ENCODE measurements around the gene BEST1.

BEST1 gene

GRCh38 chr11:61916737-61917333, 33.3 kb upstream of the BEST1 start:
- DNase-seq (ENCODE audit: low read depth in 2 of 2): no peak

GRCh38 chr11:61917334-61918109, 32.6 kb upstream of the BEST1 start, which contains the start of gene RAB3IL1:
TSS of gene RAB3IL1 (minus strand) at chr11:61917566. CDS start at chr11:61917367, 199 bp downstream.
- DNase-seq (ENCODE audit: low read depth in 2 of 2): no peak

- DNase-seq (ENCODE audit: low read depth in 2 of 2): no peak
Measured at GRCh38 chr11:61918251-61918937, 31.8 kb upstream of the BEST1 start.

- no peak for DNase-seq (ENCODE audit: low read depth in 2 of 2)
Measured at GRCh38 chr11:61918938-61919704, 31.0 kb upstream of the BEST1 start.

- DNase-seq (ENCODE audit: low read depth in 2 of 2): no peak
Measured at GRCh38 chr11:61919705-61920631, 30.2 kb upstream of the BEST1 start.

- no peak for DNase-seq (ENCODE audit: low read depth in 2 of 2)
Measured at GRCh38 chr11:61921446-61921845, 28.7 kb upstream of the BEST1 start.

GRCh38 chr11:61922539-61922938, 27.6 kb upstream of the BEST1 start:
- no peak for DNase-seq (ENCODE audit: low read depth in 2 of 2)

- no peak for DNase-seq (ENCODE audit: low read depth in 2 of 2)
Measured at GRCh38 chr11:61923166-61924063, 26.7 kb upstream of the BEST1 start.

- DNase-seq (ENCODE audit: low read depth in 2 of 2): no peak
Measured at GRCh38 chr11:61924064-61924455, 26.1 kb upstream of the BEST1 start.

GRCh38 chr11:61925736-61926135, 24.4 kb upstream of the BEST1 start:
- DNase-seq (ENCODE audit: low read depth in 2 of 2): no peak

GRCh38 chr11:61926235-61926634, 23.9 kb upstream of the BEST1 start:
- no peak for DNase-seq (ENCODE audit: low read depth in 2 of 2)

GRCh38 chr11:61927501-61927900, 22.6 kb upstream of the BEST1 start:
- DNase-seq (ENCODE audit: low read depth in 2 of 2): no peak

- DNase-seq (ENCODE audit: low read depth in 2 of 2): no peak
Measured at GRCh38 chr11:61928606-61929005, 21.5 kb upstream of the BEST1 start.

- DNase-seq (ENCODE audit: low read depth in 2 of 2): no peak
Measured at GRCh38 chr11:61930933-61931332, 19.2 kb upstream of the BEST1 start.

GRCh38 chr11:61935861-61936260, 14.3 kb upstream of the BEST1 start:
- DNase-seq (ENCODE audit: low read depth in 2 of 2): no peak

- no peak for DNase-seq (ENCODE audit: low read depth in 2 of 2)
Measured at GRCh38 chr11:61940466-61940865, 9.7 kb upstream of the BEST1 start.

GRCh38 chr11:61945191-61945590, 5.0 kb upstream of the BEST1 start:
- DNase-seq (ENCODE audit: low read depth in 2 of 2): no peak

GRCh38 chr11:61946894-61947293, 3.3 kb upstream of the BEST1 start:
- DNase-seq (ENCODE audit: low read depth in 2 of 2): no peak

GRCh38 chr11:61947486-61948210, 2.5 kb upstream of the BEST1 start:
- peak; percentile 53 to 58 for DNase-seq (ENCODE audit: low read depth in 2 of 2)
